OCI-LY7 (cell line): ENCODE measurements around the gene ITPKB.

Source experiments
- CTCF ChIP-seq: fragments of 200-600 bp; sonication (generic); conservative IDR thresholded peaks from 2 replicates; pipeline ENCODE4 v1.5.1; 2014; ENCODE audit warnings: mild to moderate bottlenecking, antibody characterized with exemption, low read length, moderate library complexity, mixed read lengths
- EZH2phosphoT487 ChIP-seq: fragments of 200-600 bp; sonication (generic); IDR thresholded peaks from 2 replicates; pipeline ENCODE4 v1.6.1; 2018; ENCODE audit warnings: low read depth, borderline replicate concordance, mild to moderate bottlenecking, mixed run types, antibody characterized with exemption, low read length, moderate library complexity, mixed read lengths

GRCh38 chr1:226679853-226680516, 59.1 kb downstream of the ITPKB start:
- no peak for TF ChIP-seq EZH2phosphoT487
- no peak for TF ChIP-seq CTCF
